HepG2 (cell line): ENCODE results near the gene FTCD.

Experiments
- CTCF ChIP-seq: sonication (generic); formaldehyde crosslinking; IDR thresholded peaks from 2 replicates; pipeline ENCODE4 v1.5.0; 2020; ENCODE audit warnings: mild to moderate bottlenecking, missing genetic modification reagents, moderate library complexity
- EZH2 ChIP-seq: conservative IDR thresholded peaks from 2 replicates; pipeline ENCODE4 v1.6.1; 2012; ENCODE audit warnings: mild to moderate bottlenecking, low read depth, low read length, moderate library complexity
- FIP1L1 ChIP-seq: fragments of 200-400 bp; formaldehyde crosslinking; IDR thresholded peaks from 2 replicates; pipeline ENCODE4 v1.6.1; 2018; ENCODE audit warnings: low read depth, mild to moderate bottlenecking, low read length, moderate library complexity, borderline replicate concordance; ENCODE audit not compliant: insufficient read depth
- SP1 ChIP-seq, 2 experiments: fragments of 450-650 bp in 1 of 2; sonication (generic) in 1 of 2; formaldehyde crosslinking in 1 of 2; IDR thresholded peaks; 2 replicates each; pipeline versions ENCODE4 v1.4.0 to v1.6.1; 2016 to 2020; ENCODE audit warnings: missing genetic modification reagents in 1 of 2
- ZNF513 ChIP-seq: sonication (generic); formaldehyde crosslinking; conservative IDR thresholded peaks from 2 replicates; pipeline ENCODE4 v1.5.0; 2020; ENCODE audit warnings: missing genetic modification reagents
- ZNF556 ChIP-seq: sonication (generic); formaldehyde crosslinking; IDR thresholded peaks from 2 replicates; pipeline ENCODE4 v1.4.0; 2020; ENCODE audit warnings: mild to moderate bottlenecking, missing genetic modification reagents, borderline replicate concordance

GRCh38 chr21:46181953-46182547 is 26.7 kb upstream of the FTCD start:
- TF ChIP-seq CTCF (CRISPR knock-in tag) (no peak), SP1 (IDR thresholded peaks at IDR 0.05) (no peak), SP1 (CRISPR knock-in tag; IDR thresholded peaks at IDR 0.05) (no peak), FIP1L1 (no peak), ZNF513 (CRISPR knock-in tag) (no peak), ZNF556 (CRISPR knock-in tag) (no peak), EZH2 (no peak)
